Right hindlimb (tissue), 1 donor: ENCODE results near the gene MSLN.

ENCODE experiments used
- DNase-seq: peaks from one replicate; pipeline ENCODE4 v3.0.0-alpha.2; 2018

The MSLN gene

DNA sequence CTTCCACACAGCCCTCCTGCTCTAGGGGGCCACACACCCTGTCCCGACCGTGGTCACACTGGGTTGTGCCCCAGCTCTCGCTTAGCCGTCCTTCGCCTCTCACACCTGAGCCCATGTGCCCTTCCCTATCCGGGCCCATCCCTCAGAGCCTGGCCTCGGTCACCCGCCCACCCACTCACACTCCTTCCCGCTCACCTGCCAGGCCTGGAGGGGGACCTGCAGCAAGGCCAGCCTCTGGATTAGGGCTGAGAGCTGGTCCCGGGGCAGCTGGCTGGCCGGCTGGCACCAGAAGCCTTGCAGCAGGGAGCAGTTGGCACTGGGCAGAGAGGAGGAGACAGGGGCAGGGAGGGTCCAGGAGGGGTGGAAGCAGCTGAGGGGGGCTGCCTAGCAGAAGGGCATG lies 17.9 kb downstream of the MSLN start:
- DNase-seq, result no peak

DNA sequence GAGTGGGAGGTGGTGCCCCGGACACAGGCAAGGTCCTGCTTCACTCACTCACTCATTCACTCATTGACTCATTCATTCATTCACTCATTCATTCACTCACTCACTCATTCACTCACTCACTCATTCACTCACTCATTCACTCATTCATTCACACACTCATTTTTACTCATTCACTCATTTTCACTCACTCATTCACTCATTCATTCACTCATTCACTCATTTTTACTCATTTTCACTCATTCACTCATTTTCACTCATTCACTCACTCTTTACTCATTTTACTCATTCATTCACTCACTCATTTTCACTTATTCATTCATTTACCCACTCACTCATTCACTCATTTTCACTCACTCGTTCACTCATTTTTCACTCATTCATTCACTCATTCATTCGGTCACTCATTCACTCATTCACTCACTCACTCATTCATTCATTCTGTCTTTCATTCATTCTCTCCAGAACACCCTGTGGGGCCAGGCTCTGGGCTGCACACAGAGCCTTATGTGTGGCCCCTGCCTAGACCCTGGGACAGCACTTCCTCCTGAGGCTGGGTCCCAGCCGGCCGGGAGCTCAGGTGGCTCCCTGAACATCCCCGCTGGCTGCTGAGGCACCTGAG lies 18.5 kb downstream of the MSLN start:
- no peak for DNase-seq

DNA sequence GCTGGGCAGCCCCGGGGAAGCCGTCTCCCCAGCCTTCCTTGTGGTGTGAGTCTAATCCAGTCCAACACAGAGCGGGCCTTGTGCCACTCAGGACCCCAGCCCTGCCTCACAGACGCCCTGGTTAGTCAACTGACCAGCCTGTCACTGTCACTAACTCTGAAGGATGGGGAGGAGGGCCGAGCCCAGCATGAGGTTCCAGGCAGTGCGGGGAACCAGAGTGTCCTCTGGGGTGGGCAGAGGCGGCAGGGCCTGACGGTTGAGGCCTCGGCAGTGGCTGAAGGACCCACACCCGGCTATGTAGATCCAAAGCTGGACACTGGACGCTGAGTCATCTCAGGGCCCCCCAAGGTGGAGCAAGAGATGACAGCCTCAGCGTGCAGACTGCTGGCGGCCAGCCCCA lies 19.0 kb downstream of the MSLN start:
- DNase-seq, result no peak

DNA sequence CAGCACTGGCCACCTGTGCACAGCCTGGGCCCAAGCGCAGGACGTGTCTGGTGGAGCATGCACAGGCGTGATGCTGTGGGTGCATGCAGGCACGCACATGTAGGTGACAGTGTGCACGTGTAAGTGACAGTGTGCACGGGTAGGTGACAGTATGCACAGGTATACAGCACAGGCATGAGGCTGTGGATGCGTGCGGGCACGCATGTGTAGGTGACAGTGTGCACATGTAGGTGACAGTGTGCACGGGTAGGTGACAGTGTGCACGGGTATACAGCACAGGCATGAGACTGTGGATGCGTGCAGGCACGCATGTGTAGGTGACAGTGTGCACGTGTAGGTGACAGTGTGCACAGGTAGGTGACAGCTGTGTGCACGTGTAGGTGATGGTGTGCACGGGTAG lies 19.8 kb downstream of the MSLN start:
- no peak for DNase-seq

DNA sequence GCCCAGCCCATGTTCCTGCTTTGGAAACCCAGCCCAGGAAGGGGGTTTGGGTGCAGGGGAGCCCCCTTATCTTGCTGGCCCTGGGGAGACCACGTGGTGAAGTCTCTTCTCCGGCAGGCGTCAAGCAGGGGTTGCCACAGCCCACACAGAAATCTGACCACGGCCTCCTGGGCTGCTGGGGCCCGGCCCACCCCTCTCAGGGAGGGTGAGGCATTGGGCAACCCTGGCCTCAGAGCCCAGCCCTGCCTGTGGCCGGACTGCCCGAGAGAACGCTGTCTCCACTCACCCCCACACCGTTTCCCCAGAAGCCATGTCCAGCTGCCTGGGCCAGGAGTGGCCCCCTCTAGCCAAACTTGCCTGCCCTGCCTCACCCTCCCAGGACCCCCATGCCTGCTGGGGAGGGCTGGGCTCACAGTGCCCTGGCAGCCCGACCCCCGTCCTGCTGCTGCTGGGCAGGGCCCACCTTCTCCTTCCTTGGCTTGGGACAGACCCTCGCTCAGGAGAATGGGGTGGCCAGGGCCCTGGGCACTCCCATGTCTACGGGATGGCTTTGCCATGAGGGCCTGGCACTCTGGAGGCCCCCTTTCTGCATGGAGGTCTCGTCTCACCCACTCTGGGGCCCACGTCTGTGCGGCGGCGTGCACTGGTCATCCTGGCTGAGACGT lies 20.9 kb downstream of the MSLN start:
- DNase-seq, result no peak

DNA sequence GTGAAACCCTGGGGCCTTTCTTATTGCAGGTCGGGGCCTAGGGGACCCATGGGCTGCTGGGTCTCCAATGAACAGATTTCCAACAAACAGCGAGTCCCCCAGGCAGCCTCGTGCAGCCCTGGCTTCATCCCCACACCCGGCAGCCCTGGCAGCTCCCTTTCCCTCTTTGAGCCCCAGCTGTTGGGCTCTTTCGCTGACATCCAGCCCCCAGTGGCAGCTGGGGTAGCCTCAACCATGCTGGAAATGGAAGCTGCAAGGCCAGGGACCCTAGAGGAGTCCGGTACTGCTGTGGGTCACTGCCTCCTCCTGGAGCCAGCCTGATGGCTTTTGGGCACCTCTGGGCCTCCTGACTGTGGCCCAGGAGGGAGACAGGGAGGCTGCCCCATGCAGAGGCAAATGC lies 21.7 kb downstream of the MSLN start:
- no peak for DNase-seq

DNA sequence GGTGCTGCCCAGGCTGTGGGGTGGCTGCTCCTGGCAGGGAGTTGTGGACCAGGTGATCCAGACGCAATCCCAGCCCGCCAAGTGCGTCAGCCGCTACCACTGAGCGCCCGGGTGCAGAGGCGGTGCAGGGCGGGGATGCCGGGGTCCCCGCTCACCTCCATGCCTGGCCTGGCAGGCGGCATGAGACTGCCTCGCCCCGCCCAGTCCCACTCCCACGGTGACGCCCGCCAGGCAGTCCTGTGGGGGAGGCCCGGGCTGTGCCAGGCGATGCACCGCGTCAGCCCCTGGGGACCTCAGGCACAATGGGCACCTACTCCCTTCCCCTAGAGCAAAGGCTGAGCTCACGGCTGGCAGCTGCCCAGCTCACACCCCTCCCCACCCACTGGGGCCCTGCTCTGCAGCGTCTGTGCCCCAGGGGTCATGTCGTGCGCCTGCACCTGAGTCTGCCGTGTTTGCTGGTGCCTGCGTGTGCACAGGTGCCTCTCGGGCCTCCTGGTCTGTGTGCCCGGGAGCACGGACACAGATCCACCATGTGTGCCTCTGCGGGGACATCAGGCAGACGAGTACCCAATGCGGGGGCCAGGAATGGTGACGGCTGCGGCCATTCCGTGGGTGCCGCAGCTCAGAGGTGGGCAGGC lies 22.4 kb downstream of the MSLN start:
- no peak for DNase-seq

DNA sequence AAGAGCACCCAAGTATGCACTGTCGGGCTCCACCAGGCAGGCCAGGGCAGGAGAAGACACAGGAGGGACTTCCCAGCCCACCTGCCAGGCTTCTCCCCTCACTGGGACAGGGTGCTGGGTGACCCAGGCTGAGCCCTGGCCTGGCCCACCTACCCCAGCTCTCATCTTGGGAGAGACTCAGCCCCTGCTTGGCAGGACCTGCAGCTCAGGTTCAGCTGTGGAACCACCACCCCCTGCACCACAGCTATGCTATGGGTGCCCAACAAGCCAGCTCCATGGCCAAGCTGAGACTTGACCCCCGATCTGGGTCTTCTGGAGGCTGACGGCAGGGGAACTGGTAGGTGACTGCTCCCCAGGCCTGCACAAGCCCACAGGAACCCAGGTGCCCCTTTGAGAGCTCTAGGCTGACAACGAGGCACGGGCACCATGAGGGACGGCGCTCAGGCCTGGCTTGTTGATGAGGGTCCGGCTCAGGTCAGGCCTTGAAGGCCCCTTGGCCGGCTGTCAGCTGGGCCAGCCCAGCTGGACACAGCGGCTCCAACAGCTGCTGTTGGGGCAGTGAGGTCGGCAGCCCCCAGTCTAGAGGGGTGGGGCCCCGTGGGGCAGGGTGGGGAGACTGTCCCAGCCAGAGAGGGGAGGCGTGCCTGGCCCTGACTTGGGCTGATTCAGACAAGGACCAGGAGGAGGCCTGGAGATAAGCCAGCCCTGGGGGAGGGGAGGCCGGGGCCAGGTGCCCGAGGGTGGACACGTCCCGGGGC lies 23.0 kb downstream of the MSLN start:
- no peak for DNase-seq

DNA sequence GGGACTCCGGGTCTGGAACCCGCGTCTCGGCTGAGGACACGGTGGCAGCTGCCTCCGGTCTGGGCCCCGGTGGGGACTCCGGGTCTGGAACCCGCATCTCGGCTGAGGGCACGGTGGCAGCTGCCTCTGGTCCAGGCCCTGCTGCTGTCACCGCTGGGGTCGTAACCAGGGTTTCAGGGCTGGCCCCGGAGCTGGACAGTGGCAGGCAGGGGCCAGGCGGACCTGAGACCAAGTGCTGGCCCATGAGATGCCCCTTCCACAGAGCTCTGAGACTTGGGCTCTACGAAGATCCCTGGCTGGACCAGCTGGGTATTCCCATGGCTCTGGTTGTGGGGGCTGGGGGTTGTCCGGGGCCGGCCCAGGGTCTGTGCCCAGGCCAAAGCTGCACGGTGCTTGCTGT lies 23.9 kb downstream of the MSLN start:
- no peak for DNase-seq

DNA sequence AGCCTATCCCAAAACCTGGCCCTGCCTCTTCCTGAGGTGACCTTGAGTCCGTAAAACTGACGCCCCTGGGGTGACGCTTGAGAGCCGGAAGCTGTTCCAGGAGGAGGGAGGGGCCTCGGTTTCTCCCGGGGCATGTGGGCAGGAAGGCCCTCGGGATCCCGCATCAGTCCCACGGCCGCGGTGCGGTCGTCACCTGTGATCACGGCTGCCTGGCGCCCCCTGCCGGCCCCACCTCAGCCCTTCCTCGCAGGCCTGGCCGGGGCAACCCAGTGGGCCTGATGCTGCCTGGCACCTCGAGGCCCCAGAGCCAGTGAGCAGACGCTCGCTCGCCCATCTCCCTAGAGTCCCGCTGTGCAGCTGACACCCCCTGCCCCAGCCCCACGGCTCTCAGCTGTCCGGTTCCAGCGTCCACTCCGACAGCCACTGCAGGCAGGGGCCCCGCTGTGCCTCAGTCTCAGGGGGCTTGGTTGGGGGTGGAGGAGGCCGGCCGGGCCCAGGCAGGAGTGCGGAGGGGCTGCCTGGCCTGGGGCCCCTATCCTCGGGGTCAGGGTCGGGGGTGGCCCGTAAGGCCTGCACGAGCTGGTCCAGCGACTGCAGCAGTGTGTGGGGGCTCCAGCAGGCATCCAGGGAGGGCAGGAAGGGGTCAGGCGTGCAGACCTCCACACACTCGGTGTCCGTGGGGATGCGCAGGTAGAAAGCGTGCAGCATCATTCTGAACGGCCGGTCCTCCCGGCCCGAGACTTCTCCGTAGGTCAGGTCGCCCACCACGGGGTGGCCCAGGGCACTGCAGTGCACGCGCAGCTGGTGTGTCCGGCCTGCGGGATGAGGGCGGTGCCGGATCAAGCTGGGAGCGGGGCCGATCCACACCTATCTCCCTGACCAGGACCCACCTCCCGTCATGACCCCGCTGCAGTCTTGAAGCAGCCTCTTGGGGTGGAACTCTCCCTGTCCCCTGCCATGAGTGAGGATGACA lies 25.3 kb downstream of the MSLN start:
- DNase-seq, result peak; percentile 52

DNA sequence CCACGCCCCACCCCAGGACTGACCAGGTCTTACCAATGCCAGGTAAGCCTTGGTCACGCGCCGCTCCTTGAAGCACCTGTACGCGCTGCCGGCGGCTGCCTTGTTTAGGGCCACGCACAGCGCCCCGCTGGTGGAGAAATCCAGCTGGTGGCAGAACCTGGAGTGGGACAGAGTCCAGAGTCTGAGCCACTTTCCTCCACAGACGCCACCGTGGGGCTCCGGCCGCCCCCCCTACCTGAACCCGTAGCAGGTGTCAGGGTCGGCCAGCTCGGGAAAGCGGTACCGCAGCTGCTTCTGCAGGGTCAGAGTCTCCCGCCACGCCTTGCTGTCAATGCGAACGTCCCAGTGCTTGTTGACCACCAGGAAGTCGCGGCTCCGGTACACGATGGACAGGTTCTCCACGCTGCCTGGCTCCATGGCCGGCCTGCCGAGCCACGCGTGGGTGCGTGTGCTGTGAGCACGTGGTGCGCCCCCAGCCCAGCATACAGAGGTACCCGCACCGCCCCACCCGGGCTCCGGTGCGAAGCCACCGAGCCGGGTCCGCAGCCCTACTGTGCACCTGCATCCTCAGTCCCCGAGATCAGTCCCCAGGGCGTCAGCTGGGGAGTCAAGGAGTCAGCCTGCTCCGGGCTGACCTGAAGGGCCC lies 26.9 kb downstream of the MSLN start:
- no peak for DNase-seq

DNA sequence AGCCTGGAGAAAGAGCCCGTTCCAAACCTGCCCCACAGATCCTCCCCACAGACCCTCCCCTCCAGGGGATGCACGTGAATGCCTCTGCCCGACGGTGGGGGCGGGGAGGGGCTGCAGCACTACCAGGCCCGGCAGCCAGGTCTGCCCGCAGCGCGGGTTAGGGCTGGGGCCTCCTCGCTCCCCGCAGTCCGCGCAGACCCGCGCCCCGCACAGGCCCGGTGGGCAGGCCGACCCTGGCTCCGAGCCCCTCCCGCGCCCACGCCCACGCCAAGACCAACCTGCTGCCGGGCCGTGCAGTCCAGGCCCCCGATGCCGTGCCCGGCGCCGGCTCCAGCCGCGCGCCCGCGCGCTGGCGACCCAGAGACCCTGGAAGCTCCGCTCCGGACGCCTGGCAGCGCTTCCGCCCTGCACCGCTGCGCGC lies 27.5 kb downstream of the MSLN start, which contains the start of gene RPUSD1:
Gene RPUSD1 (minus strand): TSS at position 404 of the 421 bp plus-strand sequence. CDS start 644 bp downstream, outside the sequence.
- no peak for DNase-seq

DNA sequence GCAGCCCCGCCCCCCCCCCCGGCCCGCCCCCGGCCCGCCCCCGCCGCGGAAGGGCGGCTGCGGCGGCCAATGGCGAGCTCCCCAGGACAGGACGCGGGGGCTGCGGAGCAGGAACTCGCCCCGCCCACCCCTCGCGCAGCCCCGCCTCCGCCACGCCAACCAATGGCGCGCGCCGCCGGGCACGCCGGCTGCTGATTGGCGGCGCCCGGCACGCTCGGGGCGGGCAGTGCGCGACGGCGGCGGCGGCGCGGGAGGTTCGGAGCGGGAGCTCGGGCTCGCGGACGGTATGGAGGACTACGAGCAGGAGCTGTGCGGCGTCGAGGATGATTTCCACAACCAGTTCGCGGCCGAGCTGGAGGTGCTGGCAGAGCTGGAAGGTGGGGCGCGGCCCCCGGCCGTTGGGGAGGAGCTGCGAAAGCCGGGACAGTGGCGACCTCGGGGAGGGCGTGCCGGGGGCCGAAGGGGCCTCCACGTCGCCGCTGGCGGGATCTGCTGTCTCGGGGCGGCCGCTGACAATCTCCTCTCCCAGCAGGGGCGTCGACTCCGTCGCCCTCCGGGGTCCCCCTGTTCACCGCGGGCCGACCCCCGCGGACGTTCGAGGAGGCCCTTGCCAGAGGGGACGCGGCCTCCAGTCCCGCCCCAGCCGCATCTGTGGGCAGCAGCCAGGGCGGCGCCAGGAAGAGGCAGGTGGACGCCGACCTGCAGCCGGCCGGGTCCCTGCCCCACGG lies 28.0 kb downstream of the MSLN start, which contains the start of gene CHTF18:
Gene CHTF18 (plus strand): TSS at position 222 of the 728 bp plus-strand sequence. CDS start 65 bp downstream, at position 287.
- DNase-seq, result peak; percentile 97

DNA sequence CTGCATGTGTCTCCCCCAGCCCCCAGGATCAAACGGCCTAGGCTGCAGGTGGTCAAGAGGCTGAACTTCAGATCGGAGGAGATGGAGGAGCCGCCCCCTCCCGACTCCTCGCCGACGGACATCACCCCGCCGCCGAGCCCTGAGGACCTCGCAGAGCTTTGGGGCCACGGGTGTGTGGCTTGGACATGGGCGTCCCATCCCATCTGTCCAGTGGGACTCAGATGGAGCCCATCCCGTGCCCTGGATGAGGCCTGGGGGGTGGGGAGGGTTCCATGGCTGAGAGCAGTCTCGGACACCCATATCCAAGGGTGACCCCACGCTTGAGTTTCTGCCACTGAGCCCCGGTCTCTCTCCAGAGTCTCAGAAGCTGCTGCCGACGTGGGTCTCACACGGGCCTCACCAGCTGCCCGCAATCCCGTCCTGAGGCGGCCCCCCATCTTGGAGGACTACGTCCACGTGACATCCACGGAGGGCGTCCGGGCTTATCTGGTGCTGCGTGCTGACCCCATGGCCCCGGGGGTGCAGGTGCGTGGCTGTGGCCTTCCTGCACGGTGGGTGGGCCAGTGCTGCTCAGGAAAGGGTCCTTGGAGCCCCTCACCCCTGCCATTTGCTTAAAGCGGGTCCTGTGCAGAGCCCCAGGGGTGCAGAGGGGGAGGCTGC lies 28.8 kb downstream of the MSLN start:
- DNase-seq, result no peak

DNA sequence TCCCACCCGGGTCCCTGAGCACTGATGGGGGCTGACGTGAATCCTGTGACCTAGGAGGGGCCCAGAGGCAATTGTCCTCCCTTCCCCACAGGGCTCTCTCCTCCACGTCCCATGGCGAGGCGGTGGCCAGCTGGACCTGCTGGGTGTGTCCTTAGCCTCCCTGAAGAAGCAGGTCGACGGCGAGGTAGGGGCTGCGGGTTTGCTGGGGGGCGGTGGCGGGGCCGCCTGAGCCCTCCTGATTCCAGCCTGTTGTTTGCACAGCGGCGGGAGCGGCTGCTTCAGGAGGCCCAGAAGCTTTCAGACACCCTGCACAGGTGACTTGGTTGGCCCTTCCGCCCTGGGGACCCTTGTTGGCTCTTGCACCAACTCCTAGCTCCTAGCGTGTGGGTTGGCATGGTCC lies 29.6 kb downstream of the MSLN start:
- DNase-seq, result no peak

DNA sequence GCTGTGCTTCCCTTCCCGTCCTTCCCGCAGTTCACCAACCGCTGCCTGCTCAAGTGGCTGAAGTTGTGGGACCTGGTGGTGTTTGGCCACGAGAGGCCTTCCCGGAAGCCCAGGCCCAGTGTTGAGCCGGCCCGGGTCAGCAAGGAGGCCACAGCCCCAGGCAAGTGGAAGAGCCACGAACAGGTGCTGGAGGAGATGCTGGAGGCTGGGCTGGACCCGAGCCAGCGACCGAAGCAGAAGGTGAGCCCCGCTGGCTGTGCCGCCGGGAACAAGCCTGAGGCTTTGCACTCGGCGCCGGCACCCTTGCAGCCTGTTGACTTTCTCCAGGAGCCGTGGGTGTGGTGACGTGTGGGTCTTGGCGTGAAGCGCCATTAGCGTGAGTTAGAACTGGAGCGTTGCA lies 30.6 kb downstream of the MSLN start:
- DNase-seq, result no peak

DNA sequence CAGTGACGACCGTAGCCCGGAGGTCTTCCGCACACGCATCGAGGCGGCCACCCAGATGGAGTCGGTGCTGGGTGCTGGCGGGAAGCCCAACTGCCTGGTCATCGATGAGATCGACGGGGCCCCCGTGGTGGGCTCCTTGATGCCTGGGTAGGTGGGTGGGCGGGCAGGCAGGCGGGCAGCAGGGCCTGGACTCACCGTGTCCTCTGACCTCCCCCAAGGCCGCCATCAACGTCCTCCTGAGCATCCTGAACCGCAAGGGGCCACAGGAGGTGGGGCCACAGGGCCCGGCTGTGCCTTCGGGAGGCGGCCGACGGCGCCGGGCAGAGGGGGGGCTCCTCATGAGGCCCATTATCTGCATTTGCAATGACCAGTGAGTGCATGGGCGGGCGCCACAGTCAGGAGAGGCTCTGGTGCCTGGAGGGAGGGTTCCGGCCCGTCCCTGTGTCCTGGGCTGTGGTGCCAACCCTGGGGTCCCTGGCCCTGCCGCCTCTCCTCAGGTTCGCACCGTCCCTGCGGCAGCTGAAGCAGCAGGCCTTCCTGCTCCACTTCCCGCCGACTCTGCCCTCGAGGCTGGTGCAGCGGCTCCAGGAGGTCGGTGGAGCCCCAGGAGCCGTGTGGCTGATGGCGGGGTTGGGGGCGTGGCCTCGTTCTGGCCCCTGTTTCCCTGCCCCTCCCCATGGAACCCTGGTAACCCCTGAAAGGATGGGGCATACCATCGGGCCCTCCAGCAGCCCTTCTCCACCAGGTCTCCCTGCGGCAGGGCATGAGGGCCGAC lies 31.9 kb downstream of the MSLN start:
- DNase-seq, result no peak

DNA sequence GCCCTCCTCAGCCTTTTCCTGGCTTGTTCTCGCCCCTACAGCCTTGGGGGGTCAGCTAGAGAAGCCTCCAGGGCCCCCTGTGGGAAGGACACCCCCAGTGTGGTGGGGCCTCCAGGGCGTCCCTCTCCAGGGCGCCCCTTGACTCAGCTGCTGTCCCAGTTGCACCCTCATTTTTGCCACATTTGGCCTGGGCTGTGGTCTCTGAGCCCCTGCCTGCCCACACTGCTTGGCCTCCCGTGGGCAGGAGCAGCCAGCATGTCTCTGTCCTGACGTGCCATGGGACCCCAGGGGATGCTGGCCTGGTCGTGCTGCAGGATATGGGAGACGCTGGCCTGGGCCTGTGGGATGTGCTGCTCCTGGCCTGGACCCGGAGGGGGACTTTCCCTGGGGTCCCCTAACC lies 32.9 kb downstream of the MSLN start:
- no peak for DNase-seq

DNA sequence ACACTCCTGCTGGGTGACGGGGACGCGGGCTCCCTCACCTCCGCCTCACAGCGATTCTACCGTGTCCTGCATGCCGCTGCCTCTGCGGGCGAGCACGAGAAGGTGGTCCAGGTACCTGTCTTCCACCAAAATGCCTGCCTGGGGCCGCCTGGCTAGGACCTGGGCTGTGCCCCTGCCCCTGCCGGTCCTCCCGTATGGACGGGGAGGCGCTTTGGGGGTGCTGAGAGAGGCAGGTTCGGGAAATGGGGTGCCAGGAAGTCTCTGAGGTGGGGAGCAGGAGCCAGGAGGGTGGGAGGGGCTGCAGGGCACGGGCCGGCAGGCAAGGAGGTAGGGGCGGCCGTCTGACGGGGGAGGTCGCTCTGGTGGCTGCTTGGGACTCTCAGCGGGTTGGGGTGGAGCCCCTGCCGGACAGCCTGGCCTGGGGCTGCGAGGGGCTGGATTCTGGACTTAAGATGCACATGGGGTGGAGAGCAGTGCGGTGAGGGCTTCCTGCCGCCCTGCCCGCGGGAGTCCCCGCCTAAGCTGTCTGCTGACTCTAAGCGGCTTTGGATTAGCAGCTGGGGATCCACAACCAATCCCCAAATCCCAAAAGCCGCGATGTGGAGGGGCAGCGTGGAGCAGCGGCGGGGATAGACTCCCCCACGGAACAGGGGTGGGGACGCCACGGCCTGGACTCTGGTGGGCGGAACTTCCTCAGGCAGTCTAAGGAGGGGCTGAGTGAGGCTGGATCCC lies 33.7 kb downstream of the MSLN start:
- no peak for DNase-seq
